HG02938 (cell line): Measurements from ENCODE around the gene HOMER1.

Experiments used
- ATAC-seq: cut with Tn5 transposase; IDR thresholded peaks from one replicate; pipeline ENCODE4 v1.9.1; 2021; ENCODE audit warnings: mild to moderate bottlenecking, moderate library complexity; ENCODE audit not compliant: unreplicated experiment

The HOMER1 gene, protein sequence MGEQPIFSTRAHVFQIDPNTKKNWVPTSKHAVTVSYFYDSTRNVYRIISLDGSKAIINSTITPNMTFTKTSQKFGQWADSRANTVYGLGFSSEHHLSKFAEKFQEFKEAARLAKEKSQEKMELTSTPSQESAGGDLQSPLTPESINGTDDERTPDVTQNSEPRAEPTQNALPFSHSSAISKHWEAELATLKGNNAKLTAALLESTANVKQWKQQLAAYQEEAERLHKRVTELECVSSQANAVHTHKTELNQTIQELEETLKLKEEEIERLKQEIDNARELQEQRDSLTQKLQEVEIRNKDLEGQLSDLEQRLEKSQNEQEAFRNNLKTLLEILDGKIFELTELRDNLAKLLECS

DNA sequence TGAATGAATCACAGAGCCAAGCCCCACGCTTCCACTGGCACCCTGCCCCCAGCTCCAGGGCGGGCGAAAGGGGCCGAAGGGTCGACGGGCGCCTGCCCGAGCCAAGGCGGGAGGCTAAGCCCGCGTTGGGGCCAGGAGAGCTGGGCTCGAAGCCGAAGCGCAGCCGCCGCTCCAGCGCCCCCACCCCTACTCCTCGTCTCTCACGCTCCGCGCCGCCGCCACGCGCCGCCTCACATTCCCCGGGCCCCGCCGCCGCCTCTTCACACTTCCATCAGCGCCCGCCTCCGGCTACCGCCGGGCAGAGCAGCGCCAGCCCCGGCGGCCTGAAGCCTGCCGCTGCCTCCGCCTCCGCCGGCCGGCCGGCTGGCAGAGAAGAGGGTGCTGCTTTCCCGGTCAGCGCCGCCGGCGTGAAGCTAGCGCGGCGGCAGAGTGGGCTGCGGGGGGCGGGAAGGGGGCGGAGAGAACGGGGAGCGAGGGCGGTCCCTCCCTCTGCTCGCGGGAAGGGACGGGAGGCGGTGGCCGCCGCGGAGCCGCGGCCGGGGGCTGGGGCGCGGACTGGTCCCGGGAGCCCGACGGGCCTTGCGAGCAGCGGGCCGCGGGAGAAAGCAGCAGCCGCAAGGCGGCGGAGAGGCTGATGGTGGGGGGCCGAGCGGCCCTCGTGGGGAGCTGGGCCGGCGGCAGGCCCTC, at the start of gene HOMER1:
Gene HOMER1, minus strand, starts transcription at position 431 of the 687 bp plus-strand sequence. CDS start 1,360 bp downstream, outside the sequence.
- ATAC-seq = peak; percentile 44

- no peak for ATAC-seq
These were observed 49.3 kb upstream of the HOMER1 start for GRCh38 chr5:79563247-79563590.

DNA sequence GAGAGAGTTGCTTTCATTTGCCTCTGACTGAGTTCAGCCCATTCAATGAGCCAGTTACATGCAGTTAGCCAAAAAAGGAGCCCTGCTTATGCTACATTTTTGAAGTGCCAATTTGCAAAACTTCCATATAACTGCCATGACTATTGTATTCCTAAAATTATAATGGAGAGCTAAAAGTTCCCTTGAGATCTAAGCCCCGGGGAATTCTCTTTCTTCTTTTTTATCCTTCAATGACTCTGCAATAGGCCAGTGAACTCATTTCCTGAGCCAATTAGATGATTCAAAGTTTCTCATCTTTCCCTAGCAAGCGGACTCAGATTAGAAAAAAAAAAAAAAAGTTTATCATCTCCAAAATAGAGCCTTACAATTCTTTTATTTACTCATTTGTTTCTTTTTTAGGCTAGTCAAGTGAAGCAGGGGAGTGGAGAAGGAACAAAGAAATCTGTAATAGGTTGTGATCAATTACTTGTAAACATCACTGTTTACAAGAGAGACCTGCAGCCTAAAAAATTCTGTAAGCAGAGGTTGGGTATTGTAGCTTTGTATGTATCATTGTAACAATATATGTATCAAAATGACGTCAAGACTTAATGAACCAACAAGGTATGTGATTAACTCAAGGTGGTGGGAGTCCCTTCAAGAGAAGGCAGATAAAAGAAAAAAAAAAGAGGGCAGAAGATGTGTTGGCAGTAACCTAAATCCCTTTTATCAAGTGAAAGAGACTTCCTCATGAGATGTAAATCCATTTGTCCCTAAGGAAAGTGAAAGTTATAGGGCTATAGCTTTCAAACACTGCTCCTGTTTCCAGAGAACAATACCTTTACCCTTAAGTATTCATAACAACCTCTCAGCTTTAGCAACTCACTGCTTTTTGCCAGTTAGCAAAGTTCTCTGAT, 48.7 kb upstream of the HOMER1 start:
- ATAC-seq = no peak

DNA sequence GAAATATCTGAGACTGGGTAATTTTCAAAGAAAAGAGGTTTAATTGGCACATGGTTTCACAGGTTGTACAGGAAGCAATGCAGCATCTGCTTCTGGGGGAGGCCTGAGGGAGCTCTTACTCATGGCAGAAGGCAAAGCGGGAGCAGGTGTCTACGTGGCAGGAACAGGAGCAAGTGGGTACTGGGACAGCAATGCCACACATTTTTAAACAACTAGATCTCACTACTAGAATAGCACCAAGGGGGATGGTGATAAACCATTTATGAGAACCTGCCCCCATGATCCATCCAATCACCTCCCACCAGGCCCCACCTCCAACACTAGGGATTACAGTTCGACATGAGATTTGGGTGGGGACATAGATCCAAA, 47.6 kb upstream of the HOMER1 start:
- ATAC-seq = peak; percentile 13

DNA sequence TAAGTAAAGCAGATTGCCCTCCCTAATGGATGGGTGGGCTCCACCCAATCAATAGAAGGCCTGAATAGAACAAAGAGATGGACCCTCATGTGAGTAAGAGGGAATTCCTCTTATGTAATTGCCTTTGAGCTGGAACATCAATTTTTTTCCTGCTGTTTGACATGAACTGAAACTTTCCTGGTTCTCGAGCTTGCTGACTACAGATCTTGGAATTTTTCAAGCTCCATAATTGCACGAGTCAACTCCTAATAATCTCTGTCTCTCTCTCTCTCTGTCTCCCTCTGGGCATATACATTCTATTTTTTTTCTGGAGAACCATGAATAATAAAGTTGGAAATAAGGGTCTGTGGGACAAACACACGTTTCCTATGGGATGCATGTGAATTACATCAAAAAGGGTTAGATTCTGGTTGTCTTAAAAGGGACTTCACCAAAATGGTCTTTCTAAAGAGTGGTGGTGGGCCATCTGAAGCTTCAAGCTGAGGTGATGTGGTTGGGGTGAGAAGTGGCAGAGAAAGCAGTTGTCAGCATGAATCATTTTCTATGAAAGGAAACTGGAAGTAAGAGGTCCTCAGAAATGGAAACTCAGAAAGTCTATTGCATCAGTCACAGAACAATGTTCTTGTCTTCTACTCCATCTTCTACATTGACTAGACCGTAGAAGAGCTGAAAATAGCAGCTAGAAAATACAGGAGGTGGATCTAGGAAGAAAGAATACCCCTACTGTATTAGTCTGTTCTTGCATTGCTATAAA, 47.0 kb upstream of the HOMER1 start:
- ATAC-seq = peak; percentile 86

DNA sequence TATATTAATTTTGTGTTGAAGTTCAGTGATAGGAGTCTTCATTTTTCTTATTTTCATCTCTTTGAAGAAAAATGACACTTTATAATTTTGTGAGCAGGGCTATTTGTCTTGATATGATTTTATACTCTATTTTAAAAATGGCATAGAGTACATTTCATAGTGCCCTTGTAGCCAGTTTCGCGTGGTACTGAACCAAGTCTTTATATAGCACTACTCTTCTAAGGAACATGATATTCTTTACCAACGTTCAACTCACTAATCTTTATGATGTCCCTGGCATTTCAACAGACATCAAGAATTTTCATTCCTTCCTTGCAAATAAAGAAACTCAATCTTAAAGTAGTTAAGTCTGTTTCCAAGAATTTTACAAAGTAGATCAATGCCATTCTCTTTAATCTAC, 41.5 kb upstream of the HOMER1 start:
- ATAC-seq = no peak

DNA sequence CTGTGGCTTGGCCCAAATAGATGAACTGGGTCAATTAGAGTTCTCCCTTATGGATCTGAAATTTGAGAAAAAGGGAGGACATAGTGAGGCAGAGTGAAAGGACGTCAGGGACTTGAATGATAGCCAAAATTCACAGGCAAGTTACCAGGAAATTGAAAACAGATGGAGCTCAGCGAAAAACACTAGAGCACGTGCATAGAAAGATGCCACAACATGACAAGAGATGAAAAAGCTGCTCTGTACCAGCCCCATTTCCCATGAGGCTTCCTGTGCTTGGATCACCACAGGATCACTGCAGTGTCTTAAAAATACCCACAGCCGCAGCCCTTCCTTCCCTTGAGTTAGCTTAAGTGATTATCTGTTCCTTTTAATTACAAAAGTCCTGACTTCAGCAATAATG, 39.0 kb upstream of the HOMER1 start:
- ATAC-seq = no peak

DNA sequence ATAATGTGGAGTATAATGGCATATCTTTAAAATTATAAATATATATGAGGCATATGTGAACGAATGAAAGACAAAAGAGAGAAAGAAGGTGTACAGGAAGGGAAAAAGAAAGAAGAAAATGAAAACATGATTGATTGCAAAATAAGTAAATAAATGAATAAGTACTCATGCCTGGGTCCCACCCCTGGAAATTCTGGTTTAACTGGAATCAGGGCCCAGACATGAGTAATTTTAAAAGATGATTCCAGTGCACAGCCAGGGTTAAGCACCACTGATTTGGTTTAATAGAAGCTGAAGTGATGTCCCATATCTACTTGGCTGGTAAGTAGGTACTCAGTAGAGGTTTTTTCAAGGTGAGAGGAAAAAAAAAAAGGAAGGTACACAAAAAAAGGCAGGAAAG, 34.0 kb upstream of the HOMER1 start:
- no peak for ATAC-seq

DNA sequence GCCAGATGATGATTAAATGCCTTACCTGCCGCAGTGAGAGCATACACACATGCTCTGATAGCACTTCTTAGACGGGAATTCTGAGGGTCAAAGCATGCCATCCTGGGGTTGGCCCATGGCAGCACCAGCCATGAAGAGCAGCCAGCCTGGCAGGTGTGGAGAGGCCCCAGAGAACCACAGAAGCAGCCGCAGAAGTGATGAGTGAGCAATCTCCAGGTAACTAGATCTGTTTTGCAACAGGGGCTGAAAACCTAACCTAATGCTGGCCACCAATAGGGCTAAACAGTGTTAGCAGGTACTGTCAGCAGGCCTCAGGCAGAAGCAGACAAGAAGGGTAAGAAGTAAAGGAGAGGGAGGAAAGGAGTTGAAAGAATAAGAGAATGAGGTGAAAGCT, 33.5 kb upstream of the HOMER1 start:
- no peak for ATAC-seq

GRCh38 chr5:79546782-79547428, 33.0 kb upstream of the HOMER1 start:
- ATAC-seq = no peak

GRCh38 chr5:79544131-79544530, 30.2 kb upstream of the HOMER1 start:
- ATAC-seq = no peak

GRCh38 chr5:79540939-79541338, 27.0 kb upstream of the HOMER1 start:
- no peak for ATAC-seq

- ATAC-seq = no peak
These were observed 22.4 kb upstream of the HOMER1 start for GRCh38 chr5:79536193-79536906.

DNA sequence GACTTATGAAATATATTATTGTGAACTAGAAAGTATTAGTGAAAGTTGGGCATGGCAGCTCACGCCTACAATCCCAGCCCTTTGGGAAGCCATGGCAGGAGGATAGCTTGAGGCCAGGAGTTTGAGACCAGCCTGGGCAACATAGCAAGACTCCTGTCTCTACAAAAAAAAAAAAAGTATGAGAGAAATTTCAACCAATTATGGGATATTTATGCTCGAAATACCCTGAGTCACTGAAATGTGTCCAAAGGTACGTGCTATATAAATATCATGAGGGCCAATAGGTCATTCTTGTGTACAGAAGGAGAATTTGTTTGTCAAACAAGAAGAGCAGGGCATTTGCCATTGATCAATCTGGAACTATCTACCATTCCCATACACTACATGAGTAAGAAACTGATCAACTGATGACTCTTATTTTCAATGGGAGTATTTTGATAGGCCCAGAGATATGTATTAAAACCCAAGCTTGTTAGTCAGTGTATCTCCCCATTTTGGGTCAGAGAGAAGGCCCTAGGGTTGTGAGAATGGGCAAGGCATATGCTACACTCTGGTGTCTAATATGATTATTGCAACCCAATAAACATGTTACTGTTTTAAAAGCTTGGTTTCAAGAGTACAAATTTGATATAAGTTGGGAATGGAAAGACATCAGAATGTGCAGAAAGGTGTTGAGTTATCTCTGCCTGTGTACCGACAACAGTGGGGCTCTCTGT, 21.7 kb upstream of the HOMER1 start:
- ATAC-seq = no peak

DNA sequence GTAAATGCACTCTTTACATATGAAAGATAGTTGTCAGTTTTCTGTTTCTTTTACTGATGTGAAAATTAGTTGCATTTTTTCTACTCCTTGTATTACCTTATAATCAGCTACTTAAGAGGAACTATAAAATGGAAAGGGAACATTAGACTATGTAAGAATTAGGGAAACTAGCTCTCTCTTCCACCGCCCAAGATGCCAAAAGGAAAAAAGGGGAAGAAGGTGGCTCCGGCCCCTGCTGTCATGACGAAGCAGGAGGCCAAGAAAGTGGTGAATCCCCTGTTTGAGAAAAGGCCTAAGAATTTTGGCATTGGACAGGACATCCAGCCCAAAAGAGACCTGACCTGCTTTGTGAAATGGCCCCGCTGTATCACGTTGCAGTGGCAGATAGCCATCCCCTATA, 15.2 kb upstream of the HOMER1 start:
- ATAC-seq = no peak

GRCh38 chr5:79527431-79527830, 13.5 kb upstream of the HOMER1 start:
- ATAC-seq = no peak

DNA sequence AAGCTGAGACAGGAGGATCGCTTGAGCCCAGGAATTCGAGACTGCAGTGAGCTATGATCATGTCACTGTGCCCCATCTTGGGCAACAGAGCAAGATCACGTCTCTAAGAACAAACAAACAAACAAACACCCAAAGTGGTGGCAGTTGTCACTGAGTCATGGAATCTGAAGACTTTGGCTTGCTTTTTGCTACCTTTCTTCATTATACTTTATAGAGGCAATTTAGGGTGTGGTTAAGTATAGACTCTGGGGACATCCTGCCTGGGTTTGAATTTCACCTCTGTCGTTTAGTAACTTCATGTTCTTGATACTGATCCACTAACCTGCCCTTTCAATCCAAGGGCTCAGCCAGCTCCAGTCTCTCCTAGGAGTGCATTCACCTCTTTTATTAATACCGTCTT, 13.0 kb upstream of the HOMER1 start:
- ATAC-seq = no peak

- ATAC-seq = no peak
These were observed 12.6 kb upstream of the HOMER1 start for GRCh38 chr5:79526493-79526892.

DNA sequence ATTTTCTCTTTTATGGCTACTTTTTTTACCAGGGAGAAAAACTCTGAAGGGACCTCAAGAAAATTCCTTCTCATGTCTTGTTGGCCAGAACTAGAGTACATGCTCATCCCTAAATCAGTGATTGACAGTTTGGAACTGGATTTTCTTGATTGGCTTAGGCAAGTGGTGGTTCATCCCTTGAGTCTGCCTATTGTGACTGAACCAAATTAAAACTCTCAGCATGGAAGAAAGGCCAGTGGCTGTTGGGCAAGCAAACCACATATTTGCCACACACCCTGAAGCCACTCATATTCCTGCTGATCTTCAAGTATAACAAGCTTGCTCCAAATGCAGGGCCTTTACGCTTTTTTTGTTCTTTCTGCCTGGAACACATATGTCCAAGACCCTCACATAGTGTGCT, 7.2 kb upstream of the HOMER1 start:
- ATAC-seq = no peak
